Hepatocyte (in vitro differentiated cells): ENCODE data around the gene CYP4F8.

Experiments
- CTCF ChIP-seq: fragments of 200-600 bp; sonication (generic); IDR thresholded peaks from 2 replicates; pipeline ENCODE4 v1.5.1; 2016; ENCODE audit warnings: antibody characterized with exemption, mild to moderate bottlenecking; ENCODE audit not compliant: poor library complexity
- EZH2 ChIP-seq: fragments of 200-600 bp; sonication (generic); IDR thresholded peaks from 2 replicates; pipeline ENCODE4 v1.6.1; 2016; ENCODE audit warnings: antibody characterized with exemption, mild to moderate bottlenecking, borderline replicate concordance
- EZH2phosphoT487 ChIP-seq: fragments of 200-600 bp; sonication (generic); IDR thresholded peaks from one replicate; pipeline ENCODE4 v1.6.1; 2018; ENCODE audit warnings: antibody characterized with exemption, mild to moderate bottlenecking, low read depth, moderate library complexity; ENCODE audit not compliant: unreplicated experiment, severe bottlenecking

GRCh38 chr19:15621801-15622200 lies 6.8 kb downstream of the CYP4F8 start:
- TF ChIP-seq EZH2: no peak
- no peak for TF ChIP-seq CTCF
- no peak for TF ChIP-seq EZH2phosphoT487
